HFFc6 (cell line): ENCODE results near the gene MIER2. TPM values are rescaled to one million over a fixed set of nuclear protein-coding genes. Genes with fewer than 3 reads are reported as not detected.

Experiments used
- DNase-seq: peaks from one replicate; pipeline ENCODE4 v3.0.0-alpha.2; 2018
- H3K27ac Mint-ChIP-seq: 2 replicates; pipeline ENCODE4 v1.8.0; 2020; ENCODE audit warnings: mild to moderate bottlenecking, mixed read lengths
- H3K27me3 Mint-ChIP-seq: 2 replicates; pipeline ENCODE4 v1.8.0; 2021; ENCODE audit warnings: mild to moderate bottlenecking, moderate library complexity, mixed read lengths; ENCODE audit not compliant: insufficient read depth
- H3K36me3 Mint-ChIP-seq: 2 replicates; pipeline ENCODE4 v1.8.0; 2021; ENCODE audit warnings: low read depth, mixed read lengths
- H3K4me1 Mint-ChIP-seq: 2 replicates; pipeline ENCODE4 v1.8.0; 2020; ENCODE audit warnings: low read depth, mixed read lengths
- H3K4me3 Mint-ChIP-seq: 2 replicates; pipeline ENCODE4 v1.8.0; 2020; ENCODE audit warnings: mild to moderate bottlenecking, moderate library complexity, mixed read lengths
- H3K9me3 Mint-ChIP-seq: 2 replicates; pipeline ENCODE4 v1.8.0; 2020; ENCODE audit warnings: mild to moderate bottlenecking, mixed read lengths
- CTCF ChIP-seq: fragments of 200-600 bp; sonication (generic); IDR thresholded peaks from 2 replicates; pipeline ENCODE4 v1.5.0; 2021; ENCODE audit warnings: antibody characterized with exemption, mild to moderate bottlenecking
- total RNA-seq, 6 experiments: library from RNA; stranded (reverse); fragmentation: NEBNext Ultra II Directional; extraction: Animal tissue kit (Norgen Biotek cat#: 25700); gene quantifications; 2 replicates in 1 of 6; 3 replicates in 5 of 6; pipeline ENCODE4 v1.2.3, GENCODE V29; 2021

Gene MIER2
- total RNA-seq, 6 experiments from 2014 or later = 31.7 to 42.2 (median 33.4) TPM

GRCh38 chr19:279656-280055, 64.9 kb downstream of the MIER2 start:
- Mint-ChIP-seq H3K27ac (no peak overlapping the region), H3K4me1 (no peaks in the 10 kb centered on the region), H3K4me3 (no peak overlapping the region), H3K27me3 (peaks cover 8% of the 10 kb centered on the region; the same call in 1 of the 2 replicates), H3K36me3 (no peaks in the 10 kb centered on the region), H3K9me3 (no peaks in the 10 kb centered on the region)
- no peak for DNase-seq
- TF ChIP-seq CTCF = no peak

- no peaks in the 10 kb centered on the region for H3K9me3 Mint-ChIP-seq
- no peaks in the 10 kb centered on the region for H3K4me1 Mint-ChIP-seq
- H3K27ac Mint-ChIP-seq = no peak overlapping the region
- no peak for DNase-seq
- peaks cover 10% of the 10 kb centered on the region; the same call in 1 of the 2 replicates for H3K27me3 Mint-ChIP-seq
- no peaks in the 10 kb centered on the region for H3K36me3 Mint-ChIP-seq
- no peak overlapping the region for H3K4me3 Mint-ChIP-seq
- no peak for TF ChIP-seq CTCF
These were observed 65.4 kb downstream of the MIER2 start for GRCh38 chr19:279231-279630.

- Mint-ChIP-seq H3K27me3 (peaks cover 10% of the 10 kb centered on the region; the same call in 1 of the 2 replicates), H3K9me3 (no peaks in the 10 kb centered on the region), H3K36me3 (no peaks in the 10 kb centered on the region), H3K4me1 (no peaks in the 10 kb centered on the region), H3K27ac (no peak overlapping the region), H3K4me3 (no peak overlapping the region)
- TF ChIP-seq CTCF = no peak
- DNase-seq = no peak
These were observed 66.9 kb downstream of the MIER2 start for GRCh38 chr19:277581-278165.

- H3K4me1 Mint-ChIP-seq = no peaks in the 10 kb centered on the region
- TF ChIP-seq CTCF = no peak
- no peak overlapping the region for H3K4me3 Mint-ChIP-seq
- no peak overlapping the region for H3K27ac Mint-ChIP-seq
- H3K36me3 Mint-ChIP-seq = no peaks in the 10 kb centered on the region
- DNase-seq = no peak
- H3K27me3 Mint-ChIP-seq = peaks cover 10% of the 10 kb centered on the region; the same call in 1 of the 2 replicates
- H3K9me3 Mint-ChIP-seq = no peaks in the 10 kb centered on the region
These were observed 67.5 kb downstream of the MIER2 start for GRCh38 chr19:277131-277530.

- Mint-ChIP-seq H3K36me3 (no peaks in the 10 kb centered on the region), H3K27me3 (peaks cover 12% of the 10 kb centered on the region), H3K9me3 (no peaks in the 10 kb centered on the region), H3K27ac (no peak overlapping the region), H3K4me1 (no peaks in the 10 kb centered on the region), H3K4me3 (no peak overlapping the region)
- no peak for TF ChIP-seq CTCF
- no peak for DNase-seq
These were observed 68.5 kb downstream of the MIER2 start for GRCh38 chr19:275958-276646.
